ENCODE data around the gene FASN. TPM values are rescaled to one million over a fixed set of nuclear protein-coding genes. Genes with fewer than 3 reads are reported as not detected.

FASN gene
- total RNA-seq, 1 experiment from 2014 or later = 433 TPM

DNA sequence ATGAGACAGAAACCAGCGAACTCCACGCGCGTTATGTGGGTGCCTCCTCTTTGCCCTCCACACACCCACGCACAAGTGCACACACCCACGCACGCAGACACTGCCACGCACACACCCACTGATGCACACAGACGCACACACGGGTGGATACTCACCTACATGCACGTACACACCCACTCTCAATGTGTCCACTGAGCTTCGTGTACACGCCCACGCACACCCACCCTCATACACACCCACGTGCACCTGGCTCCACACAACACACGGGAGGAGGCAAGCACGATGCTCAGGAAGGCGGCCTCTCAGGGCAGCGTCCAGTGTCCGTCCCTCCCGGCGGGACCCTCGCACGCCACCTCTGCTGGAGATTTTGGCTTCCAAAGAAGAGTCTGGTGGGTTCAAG lies 50.7 kb downstream of the FASN start:
- no peak overlapping the region for H3K18ac ChIP-seq (ENCODE audit: insufficient read length, low read depth, low read length)
- no peaks in the 10 kb centered on the region for H3K23me2 ChIP-seq (ENCODE audit: insufficient read length, low read depth, low read length, poor library complexity, severe bottlenecking)
- no peak overlapping the region for H3K56ac ChIP-seq (ENCODE audit: insufficient read length, low read depth, low read length)
- Mint-ChIP-seq H3K27me3 (ENCODE audit: low read depth) (no peaks in the 10 kb centered on the region; the same call in 1 of the 2 replicates), H3K4me3 (no peak overlapping the region), H3K36me3 (ENCODE audit: insufficient read depth in 1 of 3, low read depth in 3 of 3) (peaks cover 6 to 23% (median 21%) of the 10 kb centered on the region in 3 experiments; a peak in 6 of 7 replicates), H3K27ac (peak overlapping the region in 1 of 3 experiments; percentile 49; a peak in 1 of 7 replicates), H3K4me1 (peaks cover 9 to 17% of the 10 kb centered on the region in 2 experiments; a peak in 3 of 4 replicates), H3K9me3 (no peaks in the 10 kb centered on the region; a peak in 1 of 5 replicates)
- no peak overlapping the region for H2AFZ ChIP-seq (ENCODE audit: low read length)
- H4K8ac ChIP-seq (replicated peaks; ENCODE audit: insufficient read length, low read depth, low read length) = no peak overlapping the region
- H4K91ac ChIP-seq (ENCODE audit: insufficient read length, low read depth, low read length) = no peak overlapping the region
- H4K20me1 ChIP-seq (ENCODE audit: control insufficient read depth, insufficient read depth, insufficient read length) = no peaks in the 10 kb centered on the region
- no peak overlapping the region for H3K9ac ChIP-seq (ENCODE audit: extremely low read depth, insufficient read length, low read length)
- H2BK12ac ChIP-seq (ENCODE audit: insufficient read length, low read depth, low read length) = no peak overlapping the region
- H3K14ac ChIP-seq (ENCODE audit: insufficient read depth, low read length) = no peak overlapping the region
- no peak overlapping the region for H2AK5ac ChIP-seq (ENCODE audit: insufficient read length, low read length)
- H4K5ac ChIP-seq (ENCODE audit: insufficient read length, low read depth, low read length) = no peak overlapping the region
- no peak overlapping the region for H2BK5ac ChIP-seq (ENCODE audit: insufficient read length, low read length)
- H3K27me3 ChIP-seq (ENCODE audit: insufficient read depth, low read length) = no peaks in the 10 kb centered on the region
- H3K27ac ChIP-seq (ENCODE audit: insufficient read length, low read depth, low read length) = no peak overlapping the region
- H3K79me2 ChIP-seq (ENCODE audit: insufficient read depth, low read length) = no peaks in the 10 kb centered on the region
- H2BK120ac ChIP-seq (ENCODE audit: low read depth, low read length, poor library complexity, severe bottlenecking) = no peak overlapping the region
- no CpG with 5 or more reads among the region's 24 CpGs for WGBS (ENCODE audit: extremely low coverage, insufficient read length, low lambda C conversion rate)
- no peak overlapping the region for H2BK20ac ChIP-seq (ENCODE audit: low read depth, low read length, poor library complexity, severe bottlenecking)
- no peak for DNase-seq
- H2BK15ac ChIP-seq (ENCODE audit: low read depth, low read length) = no peak overlapping the region
- H3K9me3 ChIP-seq (ENCODE audit: control insufficient read depth, low read depth, low read length) = no peaks in the 10 kb centered on the region
- H3K4me2 ChIP-seq (ENCODE audit: insufficient read depth, insufficient read length, low read length) = no peak overlapping the region
- TF ChIP-seq, protein P1, sequence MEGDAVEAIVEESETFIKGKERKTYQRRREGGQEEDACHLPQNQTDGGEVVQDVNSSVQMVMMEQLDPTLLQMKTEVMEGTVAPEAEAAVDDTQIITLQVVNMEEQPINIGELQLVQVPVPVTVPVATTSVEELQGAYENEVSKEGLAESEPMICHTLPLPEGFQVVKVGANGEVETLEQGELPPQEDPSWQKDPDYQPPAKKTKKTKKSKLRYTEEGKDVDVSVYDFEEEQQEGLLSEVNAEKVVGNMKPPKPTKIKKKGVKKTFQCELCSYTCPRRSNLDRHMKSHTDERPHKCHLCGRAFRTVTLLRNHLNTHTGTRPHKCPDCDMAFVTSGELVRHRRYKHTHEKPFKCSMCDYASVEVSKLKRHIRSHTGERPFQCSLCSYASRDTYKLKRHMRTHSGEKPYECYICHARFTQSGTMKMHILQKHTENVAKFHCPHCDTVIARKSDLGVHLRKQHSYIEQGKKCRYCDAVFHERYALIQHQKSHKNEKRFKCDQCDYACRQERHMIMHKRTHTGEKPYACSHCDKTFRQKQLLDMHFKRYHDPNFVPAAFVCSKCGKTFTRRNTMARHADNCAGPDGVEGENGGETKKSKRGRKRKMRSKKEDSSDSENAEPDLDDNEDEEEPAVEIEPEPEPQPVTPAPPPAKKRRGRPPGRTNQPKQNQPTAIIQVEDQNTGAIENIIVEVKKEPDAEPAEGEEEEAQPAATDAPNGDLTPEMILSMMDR (conservative IDR thresholded peaks at IDR 0.05) = no peak
- H3K79me1 ChIP-seq (ENCODE audit: insufficient read depth, low read depth, low read length, poor library complexity, severe bottlenecking) = peaks cover 2% of the 10 kb centered on the region
- H3K4me1 ChIP-seq (ENCODE audit: insufficient read depth, low read length) = no peaks in the 10 kb centered on the region; the same call in 1 of the 2 replicates
- H3K4ac ChIP-seq (ENCODE audit: low read depth, low read length) = no peak overlapping the region
- H3K23ac ChIP-seq (ENCODE audit: insufficient read length, low read depth, low read length) = no peak overlapping the region
- H3T11ph ChIP-seq (ENCODE audit: low read length) = no peak overlapping the region

Data from H9 (cell line).